Neural progenitor cell (in vitro differentiated cells): Measurements from ENCODE around the gene CPT1B. TPM values are rescaled to one million over a fixed set of nuclear protein-coding genes. Genes with fewer than 3 reads are reported as not detected.
A peak's percentile ranks its signal among the peaks of the same experiment; 100 is the strongest.

Experiments used
- DNase-seq: peaks from one replicate; pipeline ENCODE4 v3.0.0-alpha.2; 2016; ENCODE audit warnings: low spot score
- H2AFZ ChIP-seq: fragments of 200-600 bp; sonication (generic); replicated peaks from 2 replicates; pipeline ENCODE4 v1.6.1; 2016; ENCODE audit warnings: antibody characterized with exemption
- H3F3A ChIP-seq: fragments of 200-600 bp; sonication (generic); 2 replicates; pipeline ENCODE4 v1.6.1; 2016; ENCODE audit warnings: antibody characterized with exemption, low read depth
- H3K27ac ChIP-seq: fragments of 200-600 bp; sonication (generic); 2 replicates; pipeline ENCODE4 v1.5.1; 2016; ENCODE audit warnings: mild to moderate bottlenecking
- H3K27me3 ChIP-seq: fragments of 200-600 bp; sonication (generic); 2 replicates; pipeline ENCODE4 v1.6.1; 2016; ENCODE audit warnings: mild to moderate bottlenecking, moderate library complexity
- H3K36me3 ChIP-seq: fragments of 200-600 bp; sonication (generic); 2 replicates; pipeline ENCODE4 v1.5.1; 2016
- H3K4me1 ChIP-seq: fragments of 200-600 bp; sonication (generic); 2 replicates; pipeline ENCODE4 v1.6.1; 2016; ENCODE audit warnings: mixed run types
- H3K4me2 ChIP-seq: fragments of 200-600 bp; sonication (generic); 2 replicates; pipeline ENCODE4 v1.6.1; 2016
- H3K4me3 ChIP-seq: fragments of 200-600 bp; sonication (generic); 2 replicates; pipeline ENCODE4 v1.5.1; 2016
- H3K79me2 ChIP-seq: fragments of 200-600 bp; sonication (generic); 2 replicates; pipeline ENCODE4 v1.6.1; 2016; ENCODE audit warnings: low read depth
- H3K9ac ChIP-seq: fragments of 200-600 bp; sonication (generic); 2 replicates; pipeline ENCODE4 v1.6.1; 2016
- H3K9me3 ChIP-seq: fragments of 200-600 bp; sonication (generic); 2 replicates; pipeline ENCODE4 v1.5.1; 2016; ENCODE audit warnings: low read depth
- H4K20me1 ChIP-seq: fragments of 200-600 bp; sonication (generic); 2 replicates; pipeline ENCODE4 v1.6.1; 2016; ENCODE audit warnings: low read depth
- H3K27ac Mint-ChIP-seq: 3 replicates; pipeline ENCODE4 v1.8.0; 2021; ENCODE audit warnings: mixed read lengths
- H3K27me3 Mint-ChIP-seq: 2 replicates; pipeline ENCODE4 v1.8.0; 2022; ENCODE audit warnings: low read depth, mild to moderate bottlenecking, inconsistent platforms, moderate library complexity, mixed read lengths; ENCODE audit not compliant: insufficient read depth
- H3K36me3 Mint-ChIP-seq: 3 replicates; pipeline ENCODE4 v1.8.0; 2021; ENCODE audit warnings: mixed read lengths
- H3K4me1 Mint-ChIP-seq: 3 replicates; pipeline ENCODE4 v1.8.0; 2021; ENCODE audit warnings: mixed read lengths
- H3K4me3 Mint-ChIP-seq: 3 replicates; pipeline ENCODE4 v1.8.0; 2021; ENCODE audit warnings: mild to moderate bottlenecking, moderate library complexity, mixed read lengths
- H3K9me3 Mint-ChIP-seq: 3 replicates; pipeline ENCODE4 v1.8.0; 2020; ENCODE audit warnings: mixed read lengths
- EZH2 ChIP-seq: fragments of 200-600 bp; sonication (generic); IDR thresholded peaks from 2 replicates; pipeline ENCODE4 v1.6.1; 2017; ENCODE audit warnings: antibody characterized with exemption, mild to moderate bottlenecking, moderate library complexity
- EZH2phosphoT487 ChIP-seq: fragments of 200-600 bp; sonication (generic); IDR thresholded peaks from 2 replicates; pipeline ENCODE4 v1.6.1; 2017; ENCODE audit warnings: antibody characterized with exemption
- total RNA-seq: library from RNA; depleted of rRNA; stranded (reverse); fragments of >200 nt; gene quantifications from 2 replicates; pipeline ENCODE4 v1.2.3, GENCODE V29; 2015; ENCODE audit warnings: low replicate concordance
- TF ChIP-seq, protein P1 (sequence below): fragments of 200-600 bp; sonication (generic); IDR thresholded peaks from 2 replicates; pipeline ENCODE4 v1.5.1; 2017; ENCODE audit warnings: antibody characterized with exemption, mild to moderate bottlenecking

CPT1B gene
- total RNA-seq, 1 donor from 2014 or later: 33.9 TPM

DNA sequence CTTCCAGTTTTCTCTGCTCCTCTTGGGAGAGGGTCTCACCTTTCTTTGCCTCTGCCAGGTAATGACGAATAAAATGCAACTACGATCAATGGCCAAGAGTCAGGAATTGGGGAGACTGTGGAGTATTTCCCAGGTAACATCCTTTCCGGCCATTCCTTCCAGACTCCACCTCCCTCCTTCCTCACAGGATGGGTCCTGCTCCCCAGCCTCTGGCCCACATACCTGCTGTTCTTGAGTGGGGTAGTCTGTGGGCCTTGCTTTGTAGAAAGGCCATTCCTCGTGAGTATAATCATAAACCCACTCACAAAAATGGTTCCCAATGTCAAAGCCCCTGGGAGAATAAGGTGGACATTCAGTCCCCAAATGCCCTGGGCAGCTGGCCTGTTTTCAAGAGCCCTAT is 1.5 kb upstream of the CPT1B start:
- Histone ChIP-seq H3K9me3 (no peaks in the 10 kb centered on the region), H3K4me1 (peaks cover 4% of the 10 kb centered on the region), H3K9ac (no peak overlapping the region), H3K27ac (no peak overlapping the region), H3K4me3 (no peak overlapping the region), H3K79me2 (peaks cover 12% of the 10 kb centered on the region), H2AFZ (no peak overlapping the region), H3K36me3 (no peaks in the 10 kb centered on the region), H4K20me1 (no peaks in the 10 kb centered on the region), H3F3A (peaks cover 19% of the 10 kb centered on the region), H3K4me2 (no peak overlapping the region), H3K27me3 (no peaks in the 10 kb centered on the region)
- Mint-ChIP-seq H3K4me1 (peaks cover 6% of the 10 kb centered on the region), H3K27me3 (peaks cover 9% of the 10 kb centered on the region), H3K36me3 (peaks cover 5% of the 10 kb centered on the region), H3K9me3 (no peaks in the 10 kb centered on the region), H3K4me3 (no peak overlapping the region), H3K27ac (peak overlapping the region; percentile 51)
- DNase-seq: no peak
- TF ChIP-seq, protein P1, sequence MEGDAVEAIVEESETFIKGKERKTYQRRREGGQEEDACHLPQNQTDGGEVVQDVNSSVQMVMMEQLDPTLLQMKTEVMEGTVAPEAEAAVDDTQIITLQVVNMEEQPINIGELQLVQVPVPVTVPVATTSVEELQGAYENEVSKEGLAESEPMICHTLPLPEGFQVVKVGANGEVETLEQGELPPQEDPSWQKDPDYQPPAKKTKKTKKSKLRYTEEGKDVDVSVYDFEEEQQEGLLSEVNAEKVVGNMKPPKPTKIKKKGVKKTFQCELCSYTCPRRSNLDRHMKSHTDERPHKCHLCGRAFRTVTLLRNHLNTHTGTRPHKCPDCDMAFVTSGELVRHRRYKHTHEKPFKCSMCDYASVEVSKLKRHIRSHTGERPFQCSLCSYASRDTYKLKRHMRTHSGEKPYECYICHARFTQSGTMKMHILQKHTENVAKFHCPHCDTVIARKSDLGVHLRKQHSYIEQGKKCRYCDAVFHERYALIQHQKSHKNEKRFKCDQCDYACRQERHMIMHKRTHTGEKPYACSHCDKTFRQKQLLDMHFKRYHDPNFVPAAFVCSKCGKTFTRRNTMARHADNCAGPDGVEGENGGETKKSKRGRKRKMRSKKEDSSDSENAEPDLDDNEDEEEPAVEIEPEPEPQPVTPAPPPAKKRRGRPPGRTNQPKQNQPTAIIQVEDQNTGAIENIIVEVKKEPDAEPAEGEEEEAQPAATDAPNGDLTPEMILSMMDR: no peak
- TF ChIP-seq EZH2phosphoT487: no peak
- TF ChIP-seq EZH2: no peak

DNA sequence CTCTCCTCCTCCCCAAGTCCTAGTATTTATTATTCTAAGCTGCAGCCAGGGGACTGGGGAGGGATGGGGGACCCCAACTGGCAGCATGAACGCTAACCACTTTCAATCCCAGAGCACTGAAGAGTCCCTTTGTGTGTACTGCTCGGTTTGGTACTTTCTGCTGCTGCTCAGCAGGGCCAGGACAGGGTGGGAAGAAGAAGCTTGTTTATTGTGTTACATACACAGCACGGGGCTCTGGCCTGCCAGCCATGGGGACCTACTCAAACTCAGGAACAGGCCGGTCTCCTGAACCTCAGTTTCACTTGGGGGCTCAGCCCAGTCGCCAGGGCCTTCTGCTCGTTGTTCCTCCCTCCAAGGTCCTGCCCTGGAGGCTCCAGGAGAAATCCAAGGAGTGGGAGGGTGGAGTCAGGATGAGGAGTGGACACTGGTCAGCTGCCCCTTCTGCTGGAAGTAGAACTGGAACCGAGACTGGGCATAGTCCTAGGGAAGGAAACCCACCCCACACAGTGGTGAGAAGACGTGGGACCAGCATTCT is 616 bp upstream of the CPT1B start:
- Mint-ChIP-seq H3K4me1 (peaks cover 6% of the 10 kb centered on the region), H3K9me3 (no peaks in the 10 kb centered on the region), H3K27me3 (peaks cover 9% of the 10 kb centered on the region), H3K36me3 (peaks cover 5% of the 10 kb centered on the region), H3K4me3 (no peak overlapping the region), H3K27ac (no peak overlapping the region)
- no peaks in the 10 kb centered on the region for H3K36me3 ChIP-seq
- H3K9ac ChIP-seq: no peak overlapping the region
- H3K4me2 ChIP-seq: no peak overlapping the region
- H3K9me3 ChIP-seq: no peaks in the 10 kb centered on the region
- no peak overlapping the region for H3K27ac ChIP-seq
- no peaks in the 10 kb centered on the region for H4K20me1 ChIP-seq
- no peak for TF ChIP-seq EZH2phosphoT487
- TF ChIP-seq EZH2: no peak
- TF ChIP-seq, protein P1: no peak
- no peaks in the 10 kb centered on the region for H3K27me3 ChIP-seq
- H3K4me1 ChIP-seq: peaks cover 3% of the 10 kb centered on the region
- DNase-seq: no peak
- no peak overlapping the region for H3K4me3 ChIP-seq
- peaks cover 19% of the 10 kb centered on the region for H3F3A ChIP-seq
- peaks cover 12% of the 10 kb centered on the region for H3K79me2 ChIP-seq
- no peak overlapping the region for H2AFZ ChIP-seq

DNA sequence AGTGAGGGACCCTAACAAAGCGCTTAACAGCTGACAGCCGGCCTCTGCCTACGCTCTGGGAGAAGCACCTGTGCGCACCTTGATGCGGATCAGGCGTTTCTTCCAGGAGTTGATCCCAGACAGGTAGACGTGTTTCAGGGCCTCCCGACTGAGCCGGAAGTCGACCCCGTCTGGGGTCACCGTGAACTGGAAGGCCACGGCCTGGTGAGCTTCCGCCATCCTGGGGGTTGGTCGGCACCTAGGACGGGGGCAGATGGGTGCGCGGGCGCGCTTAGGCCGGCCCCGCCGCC is 585 bp downstream of the CPT1B start:
- H3K4me1 ChIP-seq: no peaks in the 10 kb centered on the region
- no peak overlapping the region for H3K4me3 ChIP-seq
- no peaks in the 10 kb centered on the region for H3K9me3 Mint-ChIP-seq
- peaks cover 5% of the 10 kb centered on the region for H3K36me3 Mint-ChIP-seq
- H3K4me3 Mint-ChIP-seq: no peak overlapping the region
- no peaks in the 10 kb centered on the region for H3K36me3 ChIP-seq
- H3F3A ChIP-seq: peaks cover 11% of the 10 kb centered on the region
- H3K27me3 ChIP-seq: no peaks in the 10 kb centered on the region
- H3K27ac ChIP-seq: no peak overlapping the region
- no peaks in the 10 kb centered on the region for H3K4me1 Mint-ChIP-seq
- no peak overlapping the region for H3K27ac Mint-ChIP-seq
- no peak overlapping the region for H2AFZ ChIP-seq
- DNase-seq: no peak
- H3K4me2 ChIP-seq: no peak overlapping the region
- H3K9me3 ChIP-seq: no peaks in the 10 kb centered on the region
- peaks cover 9% of the 10 kb centered on the region for H3K27me3 Mint-ChIP-seq
- no peaks in the 10 kb centered on the region for H4K20me1 ChIP-seq
- H3K9ac ChIP-seq: no peak overlapping the region
- H3K79me2 ChIP-seq: peaks cover 12% of the 10 kb centered on the region
- TF ChIP-seq EZH2phosphoT487: no peak
- TF ChIP-seq, protein P1: no peak
- no peak for TF ChIP-seq EZH2
